Fibroblast of lung (primary cell): Measurements from ENCODE around the gene KAT5. TPM values are rescaled to one million over a fixed set of nuclear protein-coding genes. Genes with fewer than 3 reads are reported as not detected.

Experiments used
- DNase-seq, 2 donors: peaks; one replicate each; pipeline versions ENCODE4 v3.0.0 to v3.0.0-alpha.2; 2010; ENCODE audit warnings: low read depth in 2 of 2
- H2AFZ ChIP-seq: 2 replicates; pipeline ENCODE4 v1.5.1; 2012; ENCODE audit warnings: low read length, control low read depth, inconsistent platforms
- H3K27ac ChIP-seq: 2 replicates; pipeline ENCODE4 v1.5.1; 2011; ENCODE audit warnings: low read length, control low read depth; ENCODE audit not compliant: insufficient read depth
- H3K27me3 ChIP-seq: 2 replicates; pipeline ENCODE4 v1.5.1; 2011; ENCODE audit warnings: mild to moderate bottlenecking, low read length; ENCODE audit not compliant: control insufficient read depth, insufficient read depth
- H3K36me3 ChIP-seq: 2 replicates; pipeline ENCODE4 v1.5.1; 2011; ENCODE audit warnings: low read length; ENCODE audit not compliant: control insufficient read depth, insufficient read depth
- H3K4me1 ChIP-seq: 2 replicates; pipeline ENCODE4 v1.5.1; 2011; ENCODE audit warnings: low read length; ENCODE audit not compliant: control insufficient read depth, insufficient read depth; ENCODE audit errors: extremely low read depth
- H3K4me2 ChIP-seq: 2 replicates; pipeline ENCODE4 v1.5.1; 2011; ENCODE audit warnings: low read length, control low read depth; ENCODE audit not compliant: insufficient read depth; ENCODE audit errors: extremely low read depth
- H3K4me3 ChIP-seq, 4 experiments: fragments of 200-600 bp in 1 of 4; sonication (generic) in 1 of 4; replicated peaks in 1 of 4; 2 replicates each; pipeline ENCODE4 v1.5.1; 2011 to 2016; ENCODE audit warnings: low read length in 4 of 4, low read depth in 3 of 4, mild to moderate bottlenecking in 3 of 4, control low read depth in 2 of 4, inconsistent platforms in 1 of 4, mixed read lengths in 1 of 4; ENCODE audit not compliant: insufficient read depth in 1 of 4; ENCODE audit errors: control extremely low read depth in 1 of 4
- H3K79me2 ChIP-seq: 2 replicates; pipeline ENCODE4 v1.5.1; 2012; ENCODE audit warnings: mild to moderate bottlenecking, low read length, inconsistent platforms; ENCODE audit not compliant: control insufficient read depth, insufficient read depth
- H3K9ac ChIP-seq: 2 replicates; pipeline ENCODE4 v1.5.1; 2011; ENCODE audit warnings: mild to moderate bottlenecking, low read length, control low read depth; ENCODE audit not compliant: insufficient read depth
- H3K9me3 ChIP-seq: 2 replicates; pipeline ENCODE4 v1.5.1; 2012; ENCODE audit warnings: low read depth, low read length; ENCODE audit not compliant: control insufficient read depth, insufficient read depth
- H4K20me1 ChIP-seq: 2 replicates; pipeline ENCODE4 v1.5.1; 2011; ENCODE audit warnings: low read length; ENCODE audit not compliant: control insufficient read depth, insufficient read depth; ENCODE audit errors: extremely low read depth
- EZH2 ChIP-seq: IDR thresholded peaks from 2 replicates; pipeline ENCODE4 v1.5.1; 2012; ENCODE audit warnings: low read length, control low read depth, mild to moderate bottlenecking; ENCODE audit errors: missing control alignments
- polyA plus RNA-seq, 2 donors: library from polyadenylated mRNA; depleted of rRNA in 1 of 2; stranded (reverse) in 1 of 2; unstranded in 1 of 2; fragments of >200 nt; gene quantifications; 2 replicates each; pipeline ENCODE4 v1.2.1, GENCODE V29; 2011 to 2012; ENCODE audit warnings: missing spikeins in 1 of 2
- total RNA-seq: library from RNA; depleted of rRNA; stranded (reverse); fragments of >200 nt; gene quantifications from 2 replicates; pipeline ENCODE4 v1.2.1, GENCODE V29; 2014
- TF ChIP-seq, protein P1 (sequence below), 2 donors: IDR thresholded peaks in 1 of 2; conservative IDR thresholded peaks in 1 of 2; 1 replicate in 1 of 2; 2 replicates in 1 of 2; pipeline ENCODE4 v1.5.1; 2011 to 2012; ENCODE audit warnings: low read length in 2 of 2, control low read depth in 1 of 2, inconsistent platforms in 1 of 2, low read depth in 1 of 2, mild to moderate bottlenecking in 1 of 2

KAT5 gene
- total and polyA plus RNA-seq, 2 donors (not counting 1 experiment from before 2014, with no cell fraction given) = 27.8 to 50.4 TPM

- no peak for TF ChIP-seq EZH2
- TF ChIP-seq, protein P1, sequence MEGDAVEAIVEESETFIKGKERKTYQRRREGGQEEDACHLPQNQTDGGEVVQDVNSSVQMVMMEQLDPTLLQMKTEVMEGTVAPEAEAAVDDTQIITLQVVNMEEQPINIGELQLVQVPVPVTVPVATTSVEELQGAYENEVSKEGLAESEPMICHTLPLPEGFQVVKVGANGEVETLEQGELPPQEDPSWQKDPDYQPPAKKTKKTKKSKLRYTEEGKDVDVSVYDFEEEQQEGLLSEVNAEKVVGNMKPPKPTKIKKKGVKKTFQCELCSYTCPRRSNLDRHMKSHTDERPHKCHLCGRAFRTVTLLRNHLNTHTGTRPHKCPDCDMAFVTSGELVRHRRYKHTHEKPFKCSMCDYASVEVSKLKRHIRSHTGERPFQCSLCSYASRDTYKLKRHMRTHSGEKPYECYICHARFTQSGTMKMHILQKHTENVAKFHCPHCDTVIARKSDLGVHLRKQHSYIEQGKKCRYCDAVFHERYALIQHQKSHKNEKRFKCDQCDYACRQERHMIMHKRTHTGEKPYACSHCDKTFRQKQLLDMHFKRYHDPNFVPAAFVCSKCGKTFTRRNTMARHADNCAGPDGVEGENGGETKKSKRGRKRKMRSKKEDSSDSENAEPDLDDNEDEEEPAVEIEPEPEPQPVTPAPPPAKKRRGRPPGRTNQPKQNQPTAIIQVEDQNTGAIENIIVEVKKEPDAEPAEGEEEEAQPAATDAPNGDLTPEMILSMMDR (conservative IDR thresholded peaks at IDR 0.05 in 1 of 2, IDR thresholded peaks at IDR 0.05 in 1 of 2; ENCODE audit: low read depth in 1 of 2, low read length in 2 of 2) = no peak
- no peak overlapping the region for H3K27ac ChIP-seq
These were observed 30.3 kb downstream of the KAT5 start for GRCh38 chr11:65742353-65742752.

DNA sequence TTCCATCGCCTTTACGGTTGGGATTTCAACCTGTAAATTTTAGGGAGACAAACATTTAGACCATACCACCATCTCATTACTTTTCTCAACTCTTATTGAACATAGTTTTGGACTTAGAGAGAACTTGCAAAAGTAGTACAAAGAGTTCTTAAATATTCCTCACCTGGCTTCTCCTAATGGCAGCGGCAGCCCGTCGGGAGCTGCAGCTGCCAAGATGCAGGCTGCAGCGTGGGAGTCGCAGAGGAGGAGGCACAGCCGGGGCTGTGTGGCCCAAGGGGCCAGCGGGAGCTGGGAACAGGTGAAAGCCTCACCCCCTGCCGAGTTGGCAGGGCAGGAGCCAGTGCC lies 31.6 kb downstream of the KAT5 start:
- no peaks in the 10 kb centered on the region for H3K36me3 ChIP-seq
- H3K4me3 ChIP-seq = no peak overlapping the region
- peaks cover 5% of the 10 kb centered on the region for H3K27me3 ChIP-seq
- H3K9ac ChIP-seq = no peak overlapping the region
- DNase-seq = no peak
- no peaks in the 10 kb centered on the region for H3K4me1 ChIP-seq
- H4K20me1 ChIP-seq = no peaks in the 10 kb centered on the region
- H3K9me3 ChIP-seq = no peaks in the 10 kb centered on the region
- TF ChIP-seq EZH2 = no peak
- TF ChIP-seq, protein P1 (conservative IDR thresholded peaks at IDR 0.05 in 1 of 2, IDR thresholded peaks at IDR 0.05 in 1 of 2; ENCODE audit: low read depth in 1 of 2, low read length in 2 of 2) = no peak
- no peak overlapping the region for H2AFZ ChIP-seq
- H3K79me2 ChIP-seq = no peaks in the 10 kb centered on the region
- H3K4me2 ChIP-seq = no peak overlapping the region
- no peak overlapping the region for H3K27ac ChIP-seq

More at GRCh38 chr11:65742353-65742752, 30.3 kb downstream of the KAT5 start:
- DNase-seq = no peak
- no peaks in the 10 kb centered on the region for H3K36me3 ChIP-seq
- no peaks in the 10 kb centered on the region for H4K20me1 ChIP-seq
- H3K9ac ChIP-seq = no peak overlapping the region
- no peak overlapping the region for H3K4me2 ChIP-seq
- H3K79me2 ChIP-seq = no peaks in the 10 kb centered on the region
- H3K9me3 ChIP-seq = no peaks in the 10 kb centered on the region
- H2AFZ ChIP-seq = no peak overlapping the region
- no peak overlapping the region for H3K4me3 ChIP-seq
- no peaks in the 10 kb centered on the region for H3K4me1 ChIP-seq
- peaks cover 6% of the 10 kb centered on the region for H3K27me3 ChIP-seq

DNA sequence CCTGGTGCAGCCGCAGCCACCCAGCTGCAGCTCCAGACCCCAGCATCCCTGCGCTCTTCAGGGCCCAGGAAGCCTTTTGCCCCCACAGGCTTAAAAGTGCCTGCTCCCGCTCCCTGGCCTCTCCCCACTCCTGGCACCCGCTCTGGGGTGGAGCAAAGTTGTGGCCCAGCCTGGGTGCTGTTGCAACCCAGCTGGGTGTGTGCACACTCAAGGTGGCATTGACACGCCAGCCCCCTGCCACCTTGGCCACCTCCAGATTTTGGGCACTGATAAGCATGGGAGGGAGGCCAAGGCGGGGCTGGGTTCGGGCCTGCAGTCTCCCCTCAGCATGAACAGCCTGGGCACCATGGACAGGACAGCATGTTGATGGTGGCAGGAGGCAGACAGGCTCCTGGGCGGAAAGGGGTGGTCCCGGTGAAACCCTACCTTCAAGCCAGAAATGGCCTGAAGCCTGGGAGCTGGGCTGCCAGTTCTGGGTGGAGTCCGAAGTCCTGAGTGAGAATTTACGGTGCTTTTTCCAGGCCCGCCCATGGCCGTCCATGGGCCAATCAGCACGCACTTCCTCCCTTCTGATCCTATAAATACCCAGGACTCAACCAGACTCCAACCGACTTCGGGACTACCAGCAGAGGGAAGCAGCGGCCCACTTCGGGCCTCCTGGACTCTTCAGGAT lies 32.1 kb downstream of the KAT5 start:
- TF ChIP-seq, protein P1 (conservative IDR thresholded peaks at IDR 0.05 in 1 of 2, IDR thresholded peaks at IDR 0.05 in 1 of 2; ENCODE audit: low read depth in 1 of 2, low read length in 2 of 2) = peak in 1 of 2 donors; percentile 37
- TF ChIP-seq EZH2 = no peak
- Histone ChIP-seq H3K9me3 (no peaks in the 10 kb centered on the region), H2AFZ (no peak overlapping the region), H3K36me3 (no peaks in the 10 kb centered on the region), H4K20me1 (no peaks in the 10 kb centered on the region), H3K4me3 (no peak overlapping the region), H3K79me2 (no peaks in the 10 kb centered on the region), H3K4me1 (no peaks in the 10 kb centered on the region), H3K27ac (no peak overlapping the region), H3K27me3 (peaks cover 5% of the 10 kb centered on the region), H3K9ac (no peak overlapping the region), H3K4me2 (no peak overlapping the region)
- peak in 1 of 2 donors; percentile 25 for DNase-seq
